ENCODE results near the gene CTBP1. TPM values are rescaled to one million over a fixed set of nuclear protein-coding genes. Genes with fewer than 3 reads are reported as not detected.

The CTBP1 gene
- total RNA-seq, 1 experiment from 2014 or later, result 210 TPM

DNA sequence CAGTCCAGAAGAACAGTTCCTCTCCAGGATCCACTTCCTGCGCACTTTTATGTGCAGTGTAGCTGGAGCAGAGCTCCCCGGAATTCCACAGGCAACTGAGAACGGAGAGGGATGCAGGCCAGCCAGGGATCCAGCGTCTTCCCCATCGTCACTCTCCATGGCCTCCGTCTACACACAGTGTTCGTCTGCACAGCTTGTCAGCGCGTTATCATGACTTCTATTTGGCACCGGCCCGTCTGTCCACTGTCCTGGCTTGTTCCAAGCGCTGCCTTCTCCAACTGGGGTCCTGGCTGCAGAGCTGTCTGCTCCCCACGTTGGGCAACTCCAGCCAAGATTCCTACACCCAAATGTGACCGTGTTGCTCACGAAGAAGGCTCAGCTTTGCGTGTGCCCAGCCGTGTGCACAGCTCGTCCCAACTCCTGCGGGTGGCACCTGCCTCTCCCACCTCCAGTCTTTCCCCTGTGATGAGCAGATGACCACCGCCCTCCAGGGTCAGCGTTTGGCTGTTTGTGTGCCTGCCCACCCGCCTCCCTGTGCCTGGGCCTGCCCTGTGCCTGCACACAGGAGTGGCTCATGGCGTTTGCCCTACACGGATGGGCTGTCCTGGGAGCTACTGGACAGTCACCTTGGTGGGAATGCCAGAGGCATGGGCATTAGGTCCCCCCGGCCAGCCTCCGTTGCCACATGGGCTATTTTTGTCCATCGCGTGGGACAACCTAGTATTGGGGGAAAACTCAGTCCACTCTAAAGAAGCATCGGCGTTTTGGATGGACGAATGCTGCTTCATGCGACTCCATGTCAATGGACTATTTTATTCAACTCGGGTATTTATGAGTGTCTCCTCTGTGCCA, 2.2 kb upstream of the CTBP1 start:
- DNase-seq (ENCODE audit: low read depth), result no peak

DNA sequence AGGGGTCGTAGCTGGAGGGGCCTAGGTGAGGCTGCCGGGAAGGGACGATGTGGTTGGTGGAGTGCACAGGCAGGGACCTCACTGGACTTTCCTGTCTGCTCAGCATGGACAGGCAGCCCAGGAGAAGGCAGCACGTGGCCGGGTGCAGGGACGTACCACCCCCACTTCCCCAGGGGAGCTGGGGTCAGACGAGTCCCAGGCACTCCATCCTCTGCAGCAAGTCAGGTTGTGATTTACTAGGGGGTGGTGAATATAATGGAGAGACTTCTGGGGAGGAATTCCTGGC, 1.5 kb upstream of the CTBP1 start:
- DNase-seq (ENCODE audit: low read depth), result no peak

DNA sequence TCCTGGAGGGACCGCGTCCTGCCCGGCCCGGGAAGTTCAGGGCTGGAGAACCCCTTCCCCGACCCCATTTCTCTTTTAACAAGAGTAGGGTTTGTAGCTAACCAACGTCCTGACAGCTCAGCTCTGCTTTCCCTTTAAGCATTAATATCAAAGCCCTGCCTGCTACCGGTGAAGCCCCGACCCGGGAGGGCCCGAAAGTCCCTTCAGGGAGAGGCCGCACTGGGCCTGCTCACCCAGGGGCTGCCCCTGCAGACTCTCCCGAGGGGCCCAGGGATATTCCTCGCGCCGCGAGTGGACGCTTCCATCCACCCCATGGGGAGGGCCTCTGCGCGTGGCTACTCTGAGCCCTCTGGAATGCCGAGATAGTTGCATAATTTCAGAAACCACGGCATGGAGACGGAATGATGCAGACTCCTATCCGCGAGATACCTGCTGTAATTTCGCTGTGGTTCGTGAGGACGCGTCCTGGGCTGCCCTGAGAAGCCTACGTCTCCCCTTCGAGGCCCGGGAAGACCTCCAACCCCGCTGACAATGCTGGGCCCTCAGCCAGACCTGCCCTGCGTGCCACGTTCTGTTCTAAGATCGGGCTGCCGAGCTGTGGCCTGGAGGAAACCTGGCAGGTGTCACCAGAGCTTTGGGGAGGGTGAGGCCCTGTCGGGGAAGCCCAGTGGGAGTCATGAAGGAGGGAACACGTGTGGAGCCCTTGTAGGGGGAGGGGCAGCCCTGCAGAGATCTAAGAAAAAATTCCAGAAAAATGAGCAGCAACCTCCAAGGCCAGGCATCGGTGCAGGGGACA, 999 bp upstream of the CTBP1 start:
- peak; percentile 29 for DNase-seq (ENCODE audit: low read depth)

DNA sequence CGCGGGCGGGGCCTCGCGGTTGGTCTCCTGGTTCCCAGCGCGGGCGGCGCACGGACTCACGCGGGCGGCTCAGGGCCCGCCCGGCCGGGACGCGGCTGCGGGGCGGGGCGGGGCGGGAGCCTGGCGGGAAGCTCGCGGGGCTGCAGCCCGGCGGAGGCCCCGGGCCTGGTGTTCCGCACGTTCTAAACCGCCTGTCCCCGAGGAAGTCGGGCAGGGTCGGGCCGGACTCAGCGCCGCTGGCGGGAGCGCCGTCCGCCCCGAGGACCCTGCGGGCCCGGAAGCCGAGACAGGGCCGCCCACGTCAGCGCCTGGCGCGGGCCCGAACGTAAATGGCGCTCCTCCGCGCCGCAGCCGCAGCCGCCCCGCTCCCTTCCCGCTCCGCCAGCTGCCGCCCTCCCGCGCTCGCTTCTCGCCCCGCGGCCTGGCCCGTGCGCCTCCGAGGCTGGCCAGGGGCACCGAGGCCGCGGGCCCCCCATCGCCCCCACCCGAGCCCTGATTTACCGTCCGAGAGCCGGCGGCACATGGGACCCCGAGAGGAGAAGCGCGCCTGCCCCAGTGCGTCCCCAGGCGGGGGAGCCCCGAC, 309 bp upstream of the CTBP1 start:
- DNase-seq (ENCODE audit: low read depth), result peak; percentile 80

DNA sequence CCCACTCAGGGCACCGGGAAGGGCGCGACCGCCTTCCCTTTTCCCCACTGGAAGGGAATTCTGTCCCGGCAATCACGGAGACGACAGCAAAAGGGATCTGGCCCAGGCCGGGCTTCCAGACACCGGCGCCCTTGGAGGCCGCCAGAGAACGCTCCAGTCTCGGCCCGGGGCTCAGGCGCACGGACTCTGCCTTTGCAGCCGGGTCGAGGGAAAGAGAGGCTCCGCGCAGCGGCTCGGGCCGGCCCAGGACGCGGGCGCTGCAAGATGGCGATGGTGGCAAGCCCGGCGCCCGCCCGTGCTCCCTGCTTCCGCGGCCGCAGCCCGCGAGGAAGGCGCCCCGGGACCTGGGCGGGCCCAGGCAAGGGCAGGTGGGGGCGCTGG, 1.1 kb downstream of the CTBP1 start:
- no peak for DNase-seq (ENCODE audit: low read depth)

DNA sequence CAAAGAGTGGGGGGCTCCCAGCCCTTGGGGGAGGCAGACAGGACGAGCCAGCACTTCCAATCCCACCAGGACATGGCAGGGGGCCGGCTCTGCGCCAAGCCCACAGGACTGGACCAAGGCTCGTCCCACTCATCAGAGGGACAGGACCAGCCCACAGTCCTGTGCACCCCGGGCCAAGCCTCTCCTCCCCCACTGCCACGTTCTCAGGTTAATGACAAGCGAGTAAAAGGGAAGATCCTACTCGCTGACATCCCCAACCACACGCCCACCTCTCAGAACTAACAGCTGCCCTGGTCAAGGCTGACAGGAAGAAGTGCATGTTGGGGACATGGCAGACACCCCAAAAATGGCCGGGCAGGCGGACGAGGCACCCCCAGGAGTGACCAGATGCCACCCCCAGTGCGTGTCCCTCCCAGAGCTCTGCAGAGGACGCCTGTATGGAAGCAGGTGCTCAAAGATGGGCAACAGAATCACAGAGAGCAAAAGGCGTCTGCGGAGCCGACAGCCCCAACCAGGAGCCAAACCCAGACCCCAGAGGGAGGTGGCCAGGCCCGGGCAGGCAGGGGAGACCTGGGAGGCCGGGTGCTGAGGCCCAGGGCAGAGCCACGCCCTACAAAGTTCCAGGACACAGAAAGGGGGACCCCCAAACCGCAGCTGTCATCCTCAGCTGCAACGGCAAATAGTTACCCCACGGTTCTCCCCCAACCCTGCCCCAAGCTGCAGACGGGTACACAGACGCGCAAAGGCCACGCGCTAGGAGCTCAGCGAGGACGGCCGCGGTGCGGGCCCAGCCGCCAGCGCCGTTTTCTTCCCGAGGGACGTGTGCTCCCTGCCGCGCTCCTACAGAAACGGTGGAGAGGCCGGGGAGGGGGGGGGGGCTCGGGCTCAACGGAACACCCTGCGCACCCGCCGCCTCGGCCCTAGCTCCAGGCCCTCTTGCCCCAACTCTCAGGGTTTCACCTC, 1.7 kb downstream of the CTBP1 start:
- DNase-seq (ENCODE audit: low read depth), result peak; percentile 15

DNA sequence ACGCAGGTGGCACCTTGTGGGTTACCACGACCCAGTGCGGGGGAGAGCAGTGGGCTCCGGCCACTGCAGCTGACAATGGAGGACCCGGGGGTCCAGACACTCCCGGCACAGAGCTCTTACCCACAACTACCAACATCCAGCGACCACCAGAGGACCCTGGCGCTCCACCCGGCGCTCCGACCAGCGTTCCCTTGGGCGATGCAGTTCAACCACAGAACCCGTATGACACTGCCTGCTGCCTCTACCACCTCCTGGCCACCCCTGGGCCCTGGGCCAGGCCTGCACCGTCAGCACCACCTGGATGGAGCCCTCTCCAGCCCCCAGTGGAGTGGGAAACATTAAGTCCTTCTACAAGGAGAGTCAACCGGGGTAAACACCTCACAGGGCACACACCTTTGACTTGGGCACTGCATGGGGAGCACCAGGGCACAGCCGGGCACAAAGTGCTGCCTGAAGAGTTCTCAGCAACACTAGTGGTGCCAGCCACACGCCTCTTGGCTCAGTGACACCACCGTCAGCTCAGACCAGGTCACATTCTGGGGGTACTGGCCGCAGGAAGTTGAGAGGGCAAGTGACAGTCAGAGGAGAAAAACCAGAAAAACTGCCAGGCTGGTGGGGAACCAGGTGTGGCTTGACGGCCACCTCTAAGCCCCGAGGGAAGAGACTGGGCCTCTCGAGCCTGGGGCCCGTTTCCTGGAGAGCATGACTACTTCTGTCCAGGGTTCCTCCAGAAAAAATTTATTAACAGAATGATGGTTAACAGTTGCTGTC, 2.6 kb downstream of the CTBP1 start:
- DNase-seq (ENCODE audit: low read depth), result no peak

DNA sequence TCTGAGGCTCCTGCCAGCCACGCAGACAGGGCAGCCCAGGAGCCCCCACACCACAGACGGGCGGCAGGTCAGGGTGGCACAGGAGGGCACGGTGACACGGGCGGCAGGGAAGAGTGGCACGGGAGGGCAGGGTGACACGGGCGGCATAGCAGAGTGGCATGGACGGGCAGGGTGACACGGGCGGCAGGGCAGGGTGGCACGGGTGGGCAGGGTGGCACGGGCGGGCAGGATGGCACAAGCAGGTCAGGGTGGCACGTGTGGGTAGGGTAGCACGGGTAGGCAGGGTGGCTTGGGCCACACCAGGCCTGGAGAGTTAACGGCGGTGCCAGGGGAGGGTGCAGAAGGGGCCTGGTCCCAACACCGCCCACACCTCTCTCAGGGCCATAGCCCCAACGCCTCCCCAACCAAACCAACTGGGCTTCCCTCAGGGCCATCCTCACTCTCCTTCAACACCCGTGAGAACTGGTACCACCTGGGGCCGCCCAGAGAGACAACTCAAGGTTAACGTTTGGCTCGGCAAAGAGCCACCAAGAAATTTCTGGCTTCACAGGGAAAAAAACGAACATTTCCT, 3.4 kb downstream of the CTBP1 start:
- no peak for DNase-seq (ENCODE audit: low read depth)

DNA sequence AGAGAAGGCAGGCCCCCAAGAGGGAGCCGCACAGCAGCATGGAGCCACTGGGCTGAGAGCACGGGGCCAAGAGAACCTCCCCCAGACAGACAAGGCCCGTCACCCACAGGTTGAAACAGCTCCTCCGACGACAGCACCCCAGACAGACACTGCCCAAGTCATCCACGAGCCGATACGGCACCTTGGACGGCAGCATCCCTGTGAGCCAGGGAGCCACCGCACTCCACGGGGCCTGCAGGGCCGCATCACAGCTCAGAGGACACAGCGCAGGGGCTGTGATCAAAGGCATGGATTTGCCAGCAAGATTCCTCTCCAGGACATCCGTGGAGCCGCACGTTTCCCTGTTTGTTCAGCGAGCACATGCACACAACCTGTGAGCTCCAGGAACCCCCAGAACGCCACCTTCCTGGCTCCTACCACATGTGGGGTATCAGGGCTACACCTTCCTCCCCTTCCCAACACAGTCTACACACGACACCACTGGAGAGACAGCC, 3.9 kb downstream of the CTBP1 start:
- DNase-seq (ENCODE audit: low read depth), result no peak

DNA sequence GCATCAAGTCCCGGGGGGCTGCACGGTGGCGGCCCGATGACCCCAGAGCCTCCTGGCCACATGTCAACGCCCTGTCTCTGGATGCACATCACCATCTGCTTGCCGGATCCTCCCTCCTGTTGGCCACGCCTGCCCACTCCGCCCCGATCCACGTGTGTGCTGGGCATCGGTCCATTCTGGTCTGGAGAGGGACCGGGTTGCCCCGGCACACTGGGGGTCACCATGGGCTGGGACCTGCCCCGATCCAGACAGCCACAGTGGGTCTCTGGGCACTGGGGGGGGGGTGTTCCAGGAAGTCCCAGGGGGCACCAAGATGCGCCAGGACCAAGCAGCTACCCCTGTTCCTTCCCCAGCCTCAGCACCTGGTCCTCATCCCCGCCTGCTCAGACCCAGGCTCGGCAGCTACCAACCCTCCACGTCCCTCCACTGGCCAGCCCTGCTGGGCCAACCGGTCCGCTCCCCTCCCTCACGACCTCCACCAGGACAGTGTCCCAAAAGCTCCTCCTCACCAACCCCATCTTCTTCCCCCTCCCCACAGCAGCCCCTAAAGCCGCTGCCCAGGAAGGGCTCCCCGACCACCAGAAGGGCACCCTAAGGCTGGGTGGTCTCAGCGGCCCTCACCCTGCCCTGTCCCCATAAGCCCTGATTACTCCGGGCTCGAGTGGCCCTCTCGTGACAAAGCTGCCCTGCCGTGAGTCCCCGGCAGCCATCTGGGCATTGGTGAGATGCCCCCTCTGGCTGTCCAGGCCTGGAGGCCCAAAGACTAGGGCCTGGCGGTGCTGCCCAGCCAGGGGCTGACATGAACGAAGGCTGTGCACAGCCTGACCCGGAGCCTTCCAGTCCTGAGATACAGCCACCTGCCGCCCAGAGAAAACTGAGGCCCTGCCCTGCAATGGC, 4.6 kb downstream of the CTBP1 start:
- no peak for DNase-seq (ENCODE audit: low read depth)

DNA sequence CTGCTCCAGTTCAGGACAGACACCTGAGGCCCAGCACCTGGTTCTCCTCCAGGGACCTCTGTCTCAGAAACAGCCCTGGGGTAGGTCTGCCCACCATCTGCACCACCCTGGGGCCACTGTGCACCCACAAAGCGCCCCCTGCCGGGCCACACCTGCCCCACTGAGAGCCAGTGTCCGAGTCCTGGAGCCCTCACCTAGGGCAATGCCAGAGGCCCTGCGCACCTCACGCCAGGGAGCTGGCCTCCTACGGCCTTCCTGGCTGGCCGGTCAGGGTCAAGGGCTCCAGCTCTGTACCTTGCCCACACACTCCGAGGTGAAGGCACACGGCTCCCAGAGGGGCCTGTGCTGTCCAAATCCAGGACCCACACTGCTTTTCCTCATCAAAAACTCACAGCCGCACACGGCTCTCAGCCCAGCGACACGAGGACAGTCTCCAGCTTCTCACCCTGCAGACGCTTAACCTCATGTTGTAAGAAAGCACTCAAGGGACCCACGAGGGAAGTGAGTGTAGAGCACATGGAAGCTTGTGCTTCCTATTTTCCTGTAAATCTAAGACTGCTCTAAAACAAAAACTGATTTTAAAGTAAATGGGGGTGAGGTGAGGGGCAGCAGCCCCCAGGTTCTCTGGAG, 5.4 kb downstream of the CTBP1 start:
- no peak for DNase-seq (ENCODE audit: low read depth)

DNA sequence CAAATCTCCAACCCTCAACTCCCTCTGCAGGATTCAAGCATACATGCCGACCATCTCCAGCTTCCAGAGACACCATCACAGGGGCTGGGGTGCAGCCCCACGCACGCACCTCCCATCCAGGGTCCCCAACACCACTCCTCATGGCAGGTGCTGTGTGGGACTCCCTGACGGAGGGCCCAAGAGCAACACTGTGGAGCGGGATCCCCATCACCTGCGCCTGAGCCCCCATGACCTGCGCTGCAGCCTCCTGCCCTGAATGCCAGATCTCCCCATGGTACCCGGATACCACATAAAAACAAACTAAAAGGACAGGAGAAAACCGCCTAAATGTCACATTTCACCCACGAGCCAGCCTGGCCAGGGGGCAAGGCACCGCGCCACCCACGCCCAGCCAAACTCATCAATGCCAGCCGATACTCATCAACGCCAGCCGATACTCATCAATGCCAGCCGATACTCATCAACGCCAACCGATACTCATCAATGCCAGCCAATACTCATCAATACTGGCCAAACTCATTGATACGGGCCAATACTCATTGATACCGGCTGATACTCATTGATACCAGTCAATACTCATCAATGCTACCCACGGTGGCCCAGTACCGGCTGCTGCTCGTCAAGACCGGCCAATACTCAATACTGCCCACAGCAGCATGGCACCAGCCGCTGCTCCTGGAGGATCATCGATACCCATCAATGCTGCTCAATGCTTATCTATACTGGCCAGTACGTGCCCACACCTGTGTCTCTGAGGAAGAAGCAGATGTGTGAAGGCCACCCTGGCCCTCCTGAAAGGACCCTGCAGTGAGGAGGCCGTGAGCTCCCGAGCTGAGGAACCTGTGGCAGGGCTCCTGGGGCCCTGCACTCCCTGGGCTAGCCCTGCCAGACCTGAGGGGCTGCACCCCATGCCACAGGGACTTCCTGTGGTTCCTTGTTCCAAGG, 6.2 kb downstream of the CTBP1 start:
- no peak for DNase-seq (ENCODE audit: low read depth)

DNA sequence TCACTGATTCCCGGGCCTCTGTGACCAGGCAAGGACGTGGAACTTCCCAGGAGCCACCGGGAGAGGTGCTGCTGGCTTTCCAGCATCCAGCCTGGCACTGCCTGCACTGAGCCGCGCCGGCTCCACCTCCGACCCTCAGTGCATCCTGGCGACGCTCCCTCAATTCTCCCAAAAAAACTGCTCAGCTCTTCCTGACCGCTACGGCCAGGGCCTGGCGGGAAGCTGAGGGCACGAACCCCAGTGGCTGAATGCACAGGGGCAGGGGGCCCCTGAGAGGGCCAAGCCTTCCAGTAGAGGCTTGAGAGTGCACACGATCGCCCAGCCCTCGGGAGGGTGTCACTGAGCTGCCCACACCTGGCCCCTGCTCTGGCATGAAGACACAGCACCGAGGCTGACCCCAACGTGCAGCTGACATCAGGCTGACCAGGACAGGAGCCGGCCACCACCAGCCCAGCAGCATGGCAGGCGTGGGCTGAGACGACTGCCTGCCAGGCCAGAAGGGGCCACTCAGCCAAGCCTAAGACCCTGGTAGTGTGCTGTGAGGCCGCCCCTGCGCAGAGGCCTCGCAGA, 6.9 kb downstream of the CTBP1 start:
- DNase-seq (ENCODE audit: low read depth), result no peak

DNA sequence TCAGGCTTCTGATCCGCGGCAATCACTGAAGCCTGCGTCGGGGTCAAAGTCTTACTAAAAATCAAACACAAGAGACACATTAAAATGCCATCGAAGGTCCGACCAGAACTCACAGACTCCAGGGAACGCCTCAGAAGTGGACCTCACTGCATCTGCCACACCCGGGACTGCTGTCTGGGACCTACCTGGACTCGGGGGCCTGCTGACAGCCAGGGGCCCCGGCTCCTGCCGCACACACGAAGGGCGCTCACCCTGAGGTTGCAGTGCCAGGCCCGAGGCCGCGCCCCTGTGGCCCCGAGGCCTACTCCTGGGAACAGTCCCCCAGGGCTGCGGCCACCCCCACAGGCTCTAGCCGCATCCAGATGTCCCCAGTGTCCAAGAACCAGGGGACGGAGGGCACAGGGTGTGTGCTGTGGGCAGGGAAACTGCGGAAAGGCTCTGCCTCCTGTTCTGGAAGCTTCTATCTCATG, 7.4 kb downstream of the CTBP1 start:
- no peak for DNase-seq (ENCODE audit: low read depth)

DNA sequence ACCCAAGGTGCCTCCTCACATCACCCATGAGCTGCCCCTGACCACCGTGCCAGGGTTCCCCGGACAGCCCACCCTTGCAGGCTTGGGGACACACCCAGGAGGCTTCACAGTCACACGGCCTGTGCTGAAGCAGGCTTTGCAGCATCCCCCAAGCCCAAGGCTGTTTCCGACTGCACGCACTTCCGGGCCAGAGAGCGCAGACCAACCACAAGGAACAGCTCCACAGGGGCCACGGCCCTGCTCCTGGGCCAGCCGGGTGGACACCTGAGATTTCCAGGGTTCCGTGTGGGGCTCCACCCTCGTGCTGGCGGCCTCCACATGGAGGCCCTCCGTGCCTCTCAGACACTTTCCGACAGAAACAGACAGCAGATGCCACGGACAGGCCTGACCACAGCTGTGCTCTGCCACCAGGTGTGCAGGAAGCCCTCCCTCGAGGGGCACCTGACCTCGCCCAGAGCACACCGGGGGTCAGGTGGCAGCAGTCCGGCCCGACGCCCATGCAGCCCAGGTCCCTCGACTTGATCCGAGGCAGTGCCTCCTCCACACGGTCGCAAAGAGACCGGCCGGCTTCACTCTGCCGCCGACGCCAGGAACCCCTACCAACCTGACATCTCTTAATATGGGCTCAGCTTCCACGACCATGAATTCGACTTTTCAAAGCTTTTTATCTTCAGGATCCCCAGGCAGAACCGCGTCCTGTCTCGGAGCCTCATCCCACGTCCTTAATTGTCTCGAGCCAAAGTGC, 8.0 kb downstream of the CTBP1 start:
- no peak for DNase-seq (ENCODE audit: low read depth)

DNA sequence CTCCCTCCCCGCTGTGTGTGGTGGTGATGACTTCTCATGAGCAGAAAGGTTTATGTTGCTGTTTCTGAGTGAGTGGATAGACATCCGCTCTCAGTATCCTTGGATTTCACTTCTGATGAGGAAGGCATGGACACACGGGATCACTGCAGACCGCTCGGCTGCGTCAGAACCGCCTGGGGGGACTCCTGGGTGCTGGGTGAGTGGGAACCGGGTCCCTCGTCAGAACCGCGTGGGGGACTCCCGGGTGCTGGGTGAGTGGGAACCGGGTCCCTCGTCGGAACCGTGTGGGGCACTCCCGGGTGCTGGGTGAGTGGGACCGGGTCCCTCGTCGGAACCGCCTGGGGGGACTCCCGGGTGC, 9.0 kb downstream of the CTBP1 start:
- no peak for DNase-seq (ENCODE audit: low read depth)
